Loucy (cell line): ENCODE data around the gene SHROOM2.

Experiments used
- EZH2phosphoT487 ChIP-seq: fragments of 200-600 bp; IDR thresholded peaks from 2 replicates; pipeline ENCODE4 v1.6.1; 2018; ENCODE audit warnings: antibody characterized with exemption, mild to moderate bottlenecking, moderate library complexity, borderline replicate concordance
- TF ChIP-seq, protein P1 (sequence below): fragments of 200-600 bp; sonication (generic); conservative IDR thresholded peaks from 2 replicates; pipeline ENCODE4 v1.5.1; 2014; ENCODE audit warnings: mild to moderate bottlenecking, antibody characterized with exemption, low read length

DNA sequence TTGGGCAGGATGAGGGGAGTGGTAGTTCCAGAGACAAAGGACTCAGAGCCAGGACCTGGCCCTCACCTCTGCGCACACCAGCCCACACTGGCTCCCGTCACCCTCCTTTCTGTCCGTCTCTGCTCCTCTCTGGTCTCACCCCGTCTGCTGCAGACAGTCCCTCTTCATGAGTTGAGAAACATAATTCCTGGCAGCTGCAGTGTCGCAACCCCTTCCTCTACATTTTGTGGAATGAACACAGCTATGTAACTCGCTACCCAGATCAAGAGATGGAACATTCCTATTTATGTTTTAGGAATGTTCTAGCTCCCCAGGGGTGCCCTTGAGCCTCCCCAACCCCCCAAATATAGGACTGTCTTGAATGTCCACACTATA lies 59.3 kb downstream of the SHROOM2 start:
- TF ChIP-seq, protein P1, sequence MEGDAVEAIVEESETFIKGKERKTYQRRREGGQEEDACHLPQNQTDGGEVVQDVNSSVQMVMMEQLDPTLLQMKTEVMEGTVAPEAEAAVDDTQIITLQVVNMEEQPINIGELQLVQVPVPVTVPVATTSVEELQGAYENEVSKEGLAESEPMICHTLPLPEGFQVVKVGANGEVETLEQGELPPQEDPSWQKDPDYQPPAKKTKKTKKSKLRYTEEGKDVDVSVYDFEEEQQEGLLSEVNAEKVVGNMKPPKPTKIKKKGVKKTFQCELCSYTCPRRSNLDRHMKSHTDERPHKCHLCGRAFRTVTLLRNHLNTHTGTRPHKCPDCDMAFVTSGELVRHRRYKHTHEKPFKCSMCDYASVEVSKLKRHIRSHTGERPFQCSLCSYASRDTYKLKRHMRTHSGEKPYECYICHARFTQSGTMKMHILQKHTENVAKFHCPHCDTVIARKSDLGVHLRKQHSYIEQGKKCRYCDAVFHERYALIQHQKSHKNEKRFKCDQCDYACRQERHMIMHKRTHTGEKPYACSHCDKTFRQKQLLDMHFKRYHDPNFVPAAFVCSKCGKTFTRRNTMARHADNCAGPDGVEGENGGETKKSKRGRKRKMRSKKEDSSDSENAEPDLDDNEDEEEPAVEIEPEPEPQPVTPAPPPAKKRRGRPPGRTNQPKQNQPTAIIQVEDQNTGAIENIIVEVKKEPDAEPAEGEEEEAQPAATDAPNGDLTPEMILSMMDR, result no peak
- no peak for TF ChIP-seq EZH2phosphoT487
